Stimulated activated CD4-positive, alpha-beta T cell treated with anti-CD3 and anti-CD28 coated beads, TNF-alpha, amount 100 ng/mL, for 1 hour (primary cell): ENCODE results near the gene STK38L.

Source experiments
- DNase-seq, 3 donors: peaks; one replicate each; pipeline ENCODE4 v3.0.0-alpha.2; 2020; ENCODE audit warnings: low read depth in 3 of 3, low spot score in 1 of 3

The STK38L gene

DNA sequence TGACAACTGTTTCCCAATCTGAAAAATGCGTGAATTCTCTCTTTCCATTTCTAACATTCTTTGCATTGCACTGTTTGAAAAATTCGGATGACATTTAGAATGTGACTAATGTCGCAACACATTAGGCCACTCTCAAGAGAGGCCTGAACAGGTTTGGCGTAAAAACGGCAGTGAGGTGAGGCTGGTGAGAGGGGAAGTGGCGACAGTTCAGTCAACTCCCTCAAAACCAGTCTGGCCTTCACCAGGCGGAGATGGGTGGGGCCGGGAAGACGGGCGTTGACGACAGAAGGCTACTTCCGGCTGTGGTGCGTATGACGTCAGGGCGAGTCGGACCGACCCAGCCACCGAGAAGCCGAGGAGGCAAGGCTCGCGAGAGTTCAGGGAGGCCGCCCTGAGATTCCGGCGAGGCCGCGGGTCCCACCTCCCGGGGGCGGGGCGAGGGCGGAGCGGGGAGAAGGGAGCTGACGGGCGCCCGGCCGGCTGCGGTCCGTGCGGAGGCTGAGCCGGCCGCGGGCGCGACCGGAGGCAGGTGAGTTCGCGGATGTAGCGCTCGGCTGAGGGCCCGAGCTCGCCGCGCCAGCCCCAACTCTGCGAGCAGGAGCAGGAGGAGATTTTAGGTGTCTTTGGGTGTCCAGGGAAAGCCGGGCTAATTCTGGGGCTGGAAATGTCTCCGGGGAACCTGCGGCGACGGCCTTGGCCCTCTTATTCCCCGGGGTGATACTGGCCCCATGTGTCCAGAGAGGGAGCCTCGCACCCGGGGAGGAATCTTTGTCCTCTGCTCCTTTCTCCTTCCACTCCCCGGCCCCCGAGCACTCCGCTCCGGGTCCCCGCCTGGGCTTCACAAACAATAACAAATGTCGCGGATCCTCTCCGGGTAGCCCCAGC lies at the start of gene STK38L:
Gene STK38L (plus strand): TSS at position 483 of the 885 bp plus-strand sequence. CDS start 53,435 bp downstream, outside the sequence.
- DNase-seq = peak; percentile 85 to 98 (median 89)

DNA sequence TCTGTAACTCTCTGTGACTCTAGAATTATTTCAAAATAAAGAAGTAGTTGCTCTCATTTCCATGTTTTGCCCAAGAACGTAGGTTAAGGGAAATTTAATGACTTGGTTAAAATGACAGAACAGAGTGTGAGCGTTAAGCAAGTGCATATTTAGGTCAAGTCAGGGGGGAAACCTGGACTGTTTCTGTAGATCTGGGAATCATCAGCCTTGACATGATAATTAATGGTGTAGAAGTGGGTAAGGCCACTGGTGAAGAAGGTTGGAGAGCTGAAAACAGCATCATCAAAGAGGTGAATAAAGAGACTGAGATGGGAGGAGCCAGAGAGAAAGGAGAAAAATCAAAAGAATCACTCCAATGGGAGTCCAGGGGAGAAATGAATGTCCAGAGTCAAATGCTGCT lies 49.4 kb upstream of the STK38L start:
- no peak for DNase-seq

DNA sequence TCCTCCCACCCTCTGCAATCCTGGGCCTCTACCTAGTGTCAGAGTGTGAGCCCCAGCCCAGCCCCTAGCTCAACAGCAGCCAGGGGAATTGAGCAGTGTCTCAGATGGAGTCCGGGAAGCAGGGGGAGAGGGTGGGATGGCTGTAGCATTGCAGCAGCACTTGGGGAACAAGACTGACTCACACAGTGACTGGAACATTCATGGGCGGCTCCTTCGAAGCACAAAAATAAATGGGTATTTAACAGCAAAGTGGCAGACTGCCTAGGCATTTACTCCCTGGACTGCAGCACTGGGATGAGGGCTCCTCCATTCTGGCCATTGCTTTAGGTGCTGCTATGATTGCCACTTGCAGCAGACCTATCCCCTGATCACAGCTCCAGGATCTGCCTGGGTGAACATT lies 46.0 kb upstream of the STK38L start:
- DNase-seq = no peak

DNA sequence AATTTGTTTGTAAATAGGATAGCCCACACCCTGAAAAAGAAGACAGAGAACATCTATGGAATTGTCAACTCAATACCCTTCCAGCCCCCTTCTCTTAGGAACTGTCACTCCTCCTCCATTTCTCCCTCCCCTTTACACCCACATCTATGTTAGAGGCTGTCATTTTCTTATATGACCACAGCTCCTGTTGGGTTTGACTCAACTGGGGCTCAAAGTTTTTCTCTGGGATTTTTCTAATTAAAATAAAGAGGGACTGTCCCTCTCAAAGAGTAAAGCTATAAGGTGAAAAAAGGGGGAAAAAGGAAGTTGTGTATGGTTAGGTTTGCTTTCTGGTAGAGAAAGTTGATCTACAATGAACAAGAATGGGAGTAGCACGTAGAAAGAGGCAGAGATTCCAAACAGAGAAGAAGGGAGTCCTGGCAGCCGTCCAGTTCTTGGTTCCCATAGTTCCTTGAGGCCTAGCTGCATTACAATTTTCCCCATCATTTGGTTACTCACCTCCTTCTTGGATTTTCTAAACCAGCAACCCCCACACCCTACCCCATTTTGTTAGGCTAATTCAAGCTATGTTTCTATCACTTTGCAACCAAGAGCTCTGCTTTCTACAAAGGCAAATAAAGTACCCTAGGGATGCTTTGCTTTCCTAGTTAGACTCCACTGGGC lies 44.3 kb upstream of the STK38L start:
- DNase-seq = no peak

DNA sequence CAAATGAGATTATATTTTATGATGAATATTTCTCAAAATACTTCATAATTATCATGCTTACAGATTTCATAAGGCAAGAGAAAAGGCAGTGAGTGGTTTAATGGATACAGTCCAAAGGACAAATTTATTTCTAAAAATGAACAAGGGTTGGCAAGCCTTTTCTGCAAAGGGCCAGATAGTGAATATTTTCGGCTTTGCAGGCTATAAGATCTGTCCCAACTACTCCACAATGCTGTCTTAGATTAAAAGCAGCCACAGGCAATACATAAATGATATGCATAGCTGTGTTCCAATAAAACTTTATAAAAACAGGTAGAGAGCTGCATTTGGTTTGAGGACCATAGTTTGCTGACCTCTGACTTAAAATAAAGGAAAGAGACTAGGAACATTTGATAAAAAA lies 42.9 kb upstream of the STK38L start:
- DNase-seq = no peak

DNA sequence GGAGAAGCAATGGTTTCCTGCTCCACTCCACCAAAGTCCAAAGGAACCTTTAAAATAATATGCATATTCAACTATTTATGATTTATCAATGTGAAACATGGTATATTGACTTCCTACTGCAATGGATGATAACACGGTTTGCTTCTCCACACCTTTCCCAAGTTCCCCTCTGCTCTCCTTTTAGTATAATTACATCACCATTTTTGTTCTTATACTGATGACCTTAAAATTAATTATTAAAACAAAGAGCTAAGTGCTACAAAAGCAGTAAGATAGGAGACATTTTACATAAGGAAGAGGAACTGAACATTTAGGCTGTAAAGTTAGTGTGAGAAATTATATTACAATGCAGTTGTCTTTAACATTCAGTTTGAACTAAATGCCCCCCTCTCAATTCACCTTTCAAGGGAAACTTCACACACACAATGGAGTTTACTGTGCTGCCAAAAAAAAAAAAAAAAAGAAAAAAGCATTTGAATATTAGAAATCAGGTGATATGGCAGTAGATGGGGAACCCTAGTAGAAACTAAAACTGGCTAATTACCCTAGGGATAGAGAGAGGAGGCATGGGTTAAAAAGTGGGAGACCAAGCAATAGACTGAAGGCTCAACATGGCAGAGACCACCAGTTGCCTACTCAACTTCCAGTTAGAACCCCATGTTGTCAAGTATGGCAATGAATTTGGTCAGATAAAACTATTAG lies 37.1 kb upstream of the STK38L start:
- no peak for DNase-seq

DNA sequence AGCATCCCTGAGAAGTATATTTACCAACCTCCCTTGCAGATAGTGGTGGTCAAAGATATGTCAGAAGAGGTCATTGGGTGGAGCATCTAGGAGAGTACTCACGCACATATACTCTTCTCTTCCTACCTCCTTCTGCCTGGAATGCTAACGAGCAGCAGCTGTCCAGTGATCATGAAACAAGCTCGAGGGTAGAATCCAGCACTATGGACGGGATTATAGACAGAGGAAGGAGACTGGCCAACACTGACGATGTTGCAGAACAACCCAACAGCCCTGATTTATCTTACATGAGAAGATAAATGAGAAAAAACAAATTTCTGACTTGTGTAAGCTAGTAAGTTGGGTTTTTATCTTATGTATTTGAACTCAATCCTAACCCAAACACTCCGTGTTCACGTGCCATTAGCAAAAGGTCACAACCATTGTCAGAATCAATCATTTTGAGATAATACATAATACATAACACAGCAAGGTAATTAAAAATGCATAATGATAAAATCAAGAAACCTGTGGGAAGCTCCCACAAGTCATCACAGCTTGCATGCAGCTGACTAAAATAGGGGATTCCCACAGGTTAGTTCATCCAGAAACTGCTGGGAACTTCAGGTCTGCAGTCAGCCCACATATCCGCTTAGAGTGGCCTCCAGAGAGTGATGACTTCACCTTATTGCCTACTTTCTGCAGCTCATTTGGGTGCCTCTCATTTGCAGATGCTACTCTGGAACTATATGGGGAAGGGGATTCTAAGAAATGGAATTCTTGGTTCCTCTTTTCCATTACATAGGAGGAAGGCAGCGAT lies 36.3 kb upstream of the STK38L start:
- no peak for DNase-seq

DNA sequence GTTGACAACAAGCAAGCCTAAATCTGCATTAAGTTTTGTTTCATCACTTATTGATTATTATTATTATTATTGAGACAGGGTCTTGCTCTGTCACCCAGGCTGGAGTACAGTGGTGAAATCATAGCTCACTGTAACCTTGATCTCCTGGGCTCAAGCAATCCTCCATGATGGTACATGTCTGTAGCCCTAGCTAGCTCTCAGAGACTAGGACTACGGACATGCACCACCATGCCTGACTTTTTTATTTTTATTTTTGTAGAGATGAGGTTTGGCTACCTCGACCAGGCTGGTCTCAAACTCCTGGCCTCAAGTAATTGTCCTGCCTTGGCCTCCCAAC lies 35.7 kb upstream of the STK38L start:
- no peak for DNase-seq

DNA sequence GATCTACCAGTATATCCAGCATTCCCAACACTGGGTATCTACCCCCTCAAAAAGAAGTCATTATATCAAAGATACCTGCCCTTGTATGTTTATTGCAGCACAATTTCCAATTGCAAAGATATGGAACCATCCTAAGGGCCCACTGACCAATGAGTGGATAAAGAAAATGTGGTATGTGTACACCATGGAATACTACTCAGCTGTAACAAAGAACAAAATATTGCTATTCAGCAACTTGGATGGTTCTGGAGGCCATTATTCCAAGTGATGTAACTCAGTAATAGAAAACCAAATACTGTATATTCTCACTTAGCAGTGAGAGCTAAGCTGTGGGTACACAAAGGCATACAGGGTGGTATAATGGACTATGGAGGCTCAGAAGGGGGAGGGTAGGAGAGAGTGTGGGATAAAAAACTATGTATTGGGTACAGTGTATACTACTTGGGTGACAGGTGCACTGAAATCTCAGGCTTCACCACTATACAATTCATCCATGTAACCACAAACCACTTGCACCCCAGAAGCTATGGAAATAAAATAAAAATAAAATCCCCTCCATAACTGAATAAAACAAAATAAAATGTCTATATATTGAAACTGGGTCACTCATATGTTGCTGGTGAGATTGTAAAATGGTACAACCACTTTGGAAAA lies 34.7 kb upstream of the STK38L start:
- DNase-seq = no peak

DNA sequence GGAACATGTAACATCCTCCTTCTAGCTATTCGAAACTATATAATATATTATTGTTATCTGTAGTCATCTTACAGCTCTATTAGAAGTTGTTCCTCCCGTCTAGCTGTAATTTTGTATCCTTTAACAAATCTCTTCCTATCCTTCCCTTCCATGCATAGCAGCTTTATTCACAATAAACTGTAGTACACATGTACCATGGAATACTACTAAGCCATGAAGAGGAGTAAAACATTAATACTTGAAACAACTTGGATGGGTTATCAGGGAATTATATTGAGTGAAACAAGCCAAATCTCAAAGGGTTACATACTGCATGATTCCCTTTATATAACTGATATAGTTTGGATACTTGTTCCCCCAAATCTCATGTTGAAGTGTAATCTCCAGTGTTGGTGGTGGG lies 33.9 kb upstream of the STK38L start:
- no peak for DNase-seq

DNA sequence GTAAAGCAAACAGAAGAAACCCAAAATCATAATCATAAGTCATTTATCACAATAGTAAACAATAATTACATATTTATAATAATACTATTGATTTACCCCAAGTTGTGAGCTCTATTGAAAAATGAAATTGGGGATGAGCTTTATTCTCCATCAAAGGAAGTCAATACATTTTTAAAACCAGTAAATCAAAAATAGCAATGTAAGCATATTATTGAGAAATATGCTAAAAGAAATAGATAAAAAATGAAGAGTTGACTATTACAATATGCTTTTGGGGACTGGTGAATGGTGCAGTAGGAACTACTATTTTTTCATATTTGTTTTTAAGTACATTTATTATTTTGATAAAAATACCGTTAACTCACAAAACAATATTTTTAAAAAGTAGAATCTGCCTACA lies 31.2 kb upstream of the STK38L start:
- no peak for DNase-seq

DNA sequence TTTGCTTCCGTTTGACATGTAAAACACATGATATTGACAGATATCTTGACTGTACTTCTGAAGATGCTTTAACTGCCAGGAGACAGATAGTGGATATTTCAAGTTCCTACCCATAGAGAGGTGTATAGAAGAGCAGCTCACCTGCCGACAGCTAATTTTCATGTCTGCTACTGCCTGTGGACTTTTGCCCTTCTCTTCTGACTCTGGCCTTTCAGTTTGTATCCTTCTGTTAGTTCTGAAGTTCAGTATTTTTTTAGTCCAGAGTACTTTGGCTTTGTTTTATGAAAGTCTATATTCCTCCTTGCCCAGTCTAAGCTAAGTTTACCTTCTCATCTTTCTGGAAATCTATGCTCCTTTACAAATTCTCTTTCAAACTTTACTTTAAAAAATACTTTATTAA lies 30.8 kb upstream of the STK38L start:
- DNase-seq = no peak

DNA sequence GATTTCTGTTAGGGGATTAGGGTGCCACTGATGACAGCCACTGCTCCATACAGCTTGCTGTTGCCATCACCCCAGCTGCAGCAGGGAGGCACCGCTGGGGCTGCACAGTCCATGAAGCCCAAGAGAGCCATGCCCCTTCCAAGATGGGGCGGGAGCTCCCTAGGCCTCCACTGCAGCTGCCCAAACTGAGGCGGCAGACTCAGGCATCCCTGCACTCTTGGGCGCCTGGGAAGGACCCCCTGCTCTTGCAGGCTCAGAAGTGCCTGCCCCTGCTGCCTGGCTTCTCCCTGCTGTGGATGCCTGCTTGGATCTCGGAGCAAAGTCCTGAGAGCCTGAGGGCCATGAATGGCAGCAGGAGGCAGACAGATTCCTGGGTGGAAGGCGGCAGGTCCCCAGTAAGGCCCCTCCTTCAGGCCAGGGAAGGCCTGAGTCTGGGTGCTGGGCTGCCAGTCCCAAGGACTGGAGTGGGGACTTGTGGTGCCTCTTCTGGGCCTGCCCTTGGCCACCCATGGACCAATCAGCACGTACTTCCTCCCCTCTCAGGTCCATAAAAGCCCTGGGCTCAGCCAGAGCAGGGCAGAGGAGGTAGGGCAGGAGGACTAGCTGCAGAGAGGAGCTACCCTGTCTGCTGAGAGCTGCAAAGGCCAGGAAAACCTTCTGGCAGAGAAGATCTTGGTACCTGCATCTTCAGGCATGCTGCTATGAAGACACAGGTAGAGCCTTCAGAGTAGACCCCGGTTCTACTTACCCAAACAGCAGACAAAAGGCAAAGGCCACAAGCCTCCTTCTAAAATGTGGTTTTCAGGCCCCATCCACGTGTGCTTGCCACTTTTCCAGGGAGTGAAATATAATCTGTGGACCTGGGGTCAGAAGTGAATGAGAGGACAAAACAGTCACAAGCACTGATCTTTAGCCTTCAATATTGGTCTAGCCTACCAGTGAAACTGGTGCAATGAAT lies 30.0 kb upstream of the STK38L start:
- DNase-seq = no peak

DNA sequence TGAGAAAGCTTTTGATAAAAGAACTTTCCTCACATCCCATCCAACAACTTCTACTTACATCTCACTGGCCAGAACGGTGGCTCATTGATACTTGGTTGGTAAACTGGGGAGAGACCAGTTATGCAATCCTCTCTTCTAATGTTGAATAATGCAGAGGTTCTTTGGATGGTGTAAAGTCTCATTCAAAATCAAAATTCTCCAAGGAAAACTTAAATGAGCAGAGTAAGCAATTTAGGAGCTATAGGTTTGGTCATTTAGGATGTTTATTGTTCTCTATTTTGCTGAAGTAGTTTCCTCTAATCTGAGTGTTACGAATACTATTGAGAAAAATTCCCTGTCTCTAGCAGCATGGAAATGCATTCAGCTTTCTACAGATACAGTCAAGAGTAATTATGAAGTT lies 26.5 kb upstream of the STK38L start:
- DNase-seq = no peak

DNA sequence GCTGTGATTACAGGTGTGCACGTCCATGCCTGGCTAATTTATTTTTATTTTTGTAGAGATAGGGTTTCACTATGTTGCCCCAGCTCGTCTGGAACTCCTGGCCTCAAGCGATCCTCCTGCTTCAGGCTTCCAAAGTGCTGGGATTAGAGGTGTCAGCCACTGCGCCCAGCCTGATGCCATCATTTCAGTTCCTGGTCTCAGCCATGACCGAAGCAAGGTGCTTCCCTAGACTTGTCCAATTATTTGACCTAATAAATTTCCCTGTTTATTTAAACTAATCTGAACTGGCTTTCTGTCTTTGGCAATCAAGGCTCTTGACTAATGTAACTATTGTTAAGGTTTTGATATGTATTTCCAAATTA lies 24.4 kb upstream of the STK38L start:
- DNase-seq = no peak

DNA sequence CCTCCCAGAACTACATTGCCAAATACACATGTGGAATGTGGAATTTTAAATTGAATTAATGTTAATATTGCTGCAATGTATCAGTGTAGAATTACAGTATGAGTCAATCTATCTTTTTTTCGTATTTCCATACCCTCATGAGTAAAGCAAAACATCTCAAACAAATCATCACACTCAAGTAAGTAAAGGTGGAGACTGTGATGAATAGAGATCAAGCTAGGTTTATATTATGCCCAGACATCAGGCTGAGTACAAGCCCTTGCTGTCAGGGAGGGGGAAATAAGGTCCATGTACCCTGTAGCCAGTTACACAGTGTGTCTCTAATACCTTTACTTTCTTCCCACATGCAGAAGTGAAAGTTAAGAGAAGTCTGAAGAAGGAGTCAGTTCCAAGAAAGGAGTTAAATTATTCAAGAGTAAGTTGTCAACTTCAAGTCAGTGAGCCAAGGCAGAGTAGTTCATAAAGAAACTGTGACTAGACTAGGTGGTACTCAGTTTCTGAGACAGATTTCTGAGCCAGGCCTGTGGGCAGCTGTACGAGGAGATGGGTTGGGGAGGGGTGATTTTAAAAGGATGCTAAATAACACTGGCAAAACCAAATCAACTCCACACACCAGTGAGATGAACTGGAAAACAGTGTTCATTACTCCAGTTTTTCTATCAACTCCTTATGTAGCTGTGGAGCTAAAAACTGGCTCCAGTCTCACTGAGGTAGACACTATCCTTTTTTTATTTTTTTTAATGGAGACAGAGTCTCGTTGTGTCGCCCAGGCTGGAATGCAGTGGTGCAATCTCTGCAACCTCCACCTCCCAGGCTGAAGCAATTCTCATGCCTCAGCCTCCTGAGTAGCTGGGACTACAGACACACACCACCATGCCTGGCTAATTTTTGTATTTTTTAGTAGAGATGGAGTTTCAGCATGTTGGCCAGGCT lies 23.8 kb upstream of the STK38L start:
- DNase-seq = no peak

DNA sequence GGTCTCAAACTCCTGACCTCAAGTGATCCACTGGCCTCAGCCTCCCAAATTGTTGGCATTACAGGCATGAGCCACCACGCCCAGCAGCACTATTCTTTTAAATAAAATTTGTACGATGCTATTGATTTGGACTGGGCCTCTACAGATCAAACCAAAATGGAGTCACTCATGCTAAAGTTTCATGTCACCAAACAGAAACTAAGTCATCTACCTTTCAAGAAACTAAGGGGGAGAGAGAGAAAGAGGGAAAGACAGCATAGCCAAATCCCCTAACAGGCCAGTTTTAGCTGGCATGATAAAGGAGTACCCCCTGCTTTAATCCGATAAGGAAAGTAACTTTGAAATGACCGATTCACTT lies 23.1 kb upstream of the STK38L start:
- no peak for DNase-seq

DNA sequence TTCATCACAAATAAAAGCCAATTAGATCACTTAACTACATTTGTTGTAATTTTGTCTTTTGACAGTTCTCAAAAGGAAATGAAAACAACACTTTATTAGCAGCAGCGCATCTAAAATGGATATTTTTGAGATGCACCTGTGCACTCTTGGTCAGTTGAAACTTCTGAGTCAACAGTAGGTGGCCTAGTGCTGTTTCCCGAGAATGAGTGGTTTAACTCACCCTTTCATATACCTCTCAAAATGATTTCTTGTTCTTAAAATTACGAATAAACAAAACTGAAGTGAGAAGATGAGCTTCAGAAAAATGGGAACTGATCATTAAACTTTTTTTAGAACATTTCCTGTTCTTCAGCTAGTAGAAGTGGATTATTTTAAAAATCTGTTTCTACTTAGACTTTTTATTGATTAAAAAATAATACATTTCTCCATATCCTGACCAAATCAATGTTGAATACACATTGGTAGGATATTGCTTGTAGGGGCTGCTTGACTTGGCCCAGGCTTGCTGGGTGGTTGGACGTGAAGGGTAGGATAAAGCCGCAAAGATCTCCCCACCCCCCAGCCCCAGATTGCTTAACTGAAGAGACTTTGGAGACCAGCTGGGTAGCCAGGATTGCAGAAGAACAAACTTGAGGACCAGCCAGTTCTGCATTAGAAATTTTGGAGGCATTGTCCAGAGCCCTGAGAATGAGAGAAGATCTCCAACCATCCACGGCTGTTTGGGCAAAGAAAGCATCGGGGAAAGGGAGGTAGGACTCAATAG lies 22.3 kb upstream of the STK38L start:
- no peak for DNase-seq
